HUES48 (cell line): ENCODE results near the gene HEG1.

Experiments used
- H3K27ac ChIP-seq: one replicate; pipeline ENCODE4 v1.7.0; 2013; ENCODE audit warnings: low read depth, low read length, inconsistent platforms
- H3K27me3 ChIP-seq: 2 replicates; pipeline ENCODE4 v1.6.1; 2013; ENCODE audit warnings: mild to moderate bottlenecking, low read length; ENCODE audit not compliant: control insufficient read depth, insufficient read depth
- H3K36me3 ChIP-seq: 2 replicates; pipeline ENCODE4 v1.6.1; 2013; ENCODE audit warnings: low read length; ENCODE audit not compliant: control insufficient read depth, insufficient read depth
- H3K4me1 ChIP-seq: 2 replicates; pipeline ENCODE4 v1.6.1; 2013; ENCODE audit warnings: mild to moderate bottlenecking, low read length; ENCODE audit not compliant: control insufficient read depth, insufficient read depth
- H3K4me3 ChIP-seq: 2 replicates; pipeline ENCODE4 v1.5.1; 2013; ENCODE audit warnings: mild to moderate bottlenecking, low read depth, low read length
- H3K9ac ChIP-seq: 2 replicates; pipeline ENCODE4 v1.6.1; 2013; ENCODE audit warnings: mild to moderate bottlenecking, low read depth, low read length, moderate library complexity
- H3K9me3 ChIP-seq: 2 replicates; pipeline ENCODE4 v1.6.1; 2013; ENCODE audit warnings: low read length; ENCODE audit not compliant: control insufficient read depth, insufficient read depth

HEG1 gene

DNA sequence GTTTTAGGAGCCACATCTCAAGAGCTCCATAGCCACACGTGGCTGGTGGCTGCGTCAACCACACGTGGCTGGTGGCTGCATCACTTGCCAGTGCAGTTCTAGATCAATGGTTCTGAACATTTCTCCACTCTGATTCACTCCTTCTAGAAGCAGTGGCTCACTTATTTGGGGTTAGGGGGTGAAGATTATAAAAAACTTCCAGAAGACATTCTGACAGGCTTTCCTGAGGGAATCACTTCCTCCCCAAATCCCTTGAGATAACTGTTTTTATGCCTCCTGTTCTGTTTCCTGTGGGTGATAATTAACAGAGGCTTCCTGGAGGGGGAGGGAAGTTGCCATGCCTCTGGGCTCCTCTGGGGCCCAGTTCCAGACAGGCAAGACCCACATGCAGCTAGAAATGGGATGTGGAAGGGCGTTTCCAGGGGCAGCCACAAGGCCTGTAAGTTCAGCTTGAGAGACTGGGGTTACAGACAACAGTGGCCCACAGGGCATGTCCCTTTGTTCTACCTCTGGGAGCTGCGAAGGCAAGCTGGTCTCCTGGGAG, 23.6 kb downstream of the HEG1 start:
- H3K4me1 ChIP-seq = 0 out of 2 replicates have a peak, but pooled peaks cover 3% of the 10 kb centered on the region
- no peaks in the 10 kb centered on the region for H3K27me3 ChIP-seq
- H3K9me3 ChIP-seq = no peaks in the 10 kb centered on the region
- no peak overlapping the region for H3K27ac ChIP-seq
- H3K4me3 ChIP-seq = no peak overlapping the region
- peaks cover 21% of the 10 kb centered on the region for H3K36me3 ChIP-seq
- H3K9ac ChIP-seq = no peak overlapping the region

DNA sequence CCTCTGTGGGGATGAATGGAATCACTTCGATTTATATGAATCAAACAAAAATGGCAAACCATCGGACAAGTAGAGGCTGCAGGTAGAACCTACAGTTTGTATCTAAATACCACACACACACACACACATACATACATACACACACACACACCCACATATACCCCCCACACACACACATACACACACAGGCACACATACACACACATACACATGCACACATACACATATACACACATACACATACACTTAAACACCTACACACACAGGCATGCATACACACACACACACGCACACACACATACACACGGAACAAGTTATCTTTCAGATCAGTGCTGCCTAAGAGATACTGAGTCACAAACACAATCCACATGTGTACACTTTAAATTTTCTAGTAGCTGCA, 24.3 kb downstream of the HEG1 start:
- H3K4me1 ChIP-seq = 0 out of 2 replicates have a peak, but pooled peaks cover 3% of the 10 kb centered on the region
- no peak overlapping the region for H3K27ac ChIP-seq
- H3K36me3 ChIP-seq = peaks cover 25% of the 10 kb centered on the region
- no peak overlapping the region for H3K9ac ChIP-seq
- H3K4me3 ChIP-seq = no peak overlapping the region
- no peaks in the 10 kb centered on the region for H3K27me3 ChIP-seq
- H3K9me3 ChIP-seq = no peaks in the 10 kb centered on the region

DNA sequence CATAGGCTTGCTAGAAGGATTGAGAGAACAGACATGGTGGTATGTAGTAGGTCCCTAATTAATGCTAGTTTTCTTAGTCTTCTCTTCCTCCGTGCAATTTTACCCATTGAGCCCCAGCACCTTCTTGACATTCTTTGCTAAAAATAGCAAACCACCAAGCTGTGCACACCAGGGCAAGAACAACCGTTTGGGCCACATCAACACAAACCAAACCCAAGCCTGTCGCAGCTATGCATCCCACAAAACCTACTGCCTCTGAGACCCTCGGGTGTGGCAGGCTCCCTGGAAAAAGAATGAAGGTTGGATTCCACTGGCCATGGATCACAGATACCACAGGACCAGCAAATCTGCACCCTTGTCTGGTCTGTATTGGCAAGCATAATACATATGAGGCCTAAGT, 27.1 kb downstream of the HEG1 start:
- no peaks in the 10 kb centered on the region for H3K9me3 ChIP-seq
- no peak overlapping the region for H3K9ac ChIP-seq
- no peaks in the 10 kb centered on the region for H3K27me3 ChIP-seq
- H3K4me3 ChIP-seq = no peak overlapping the region
- H3K4me1 ChIP-seq = 0 out of 2 replicates have a peak, but pooled peaks cover 3% of the 10 kb centered on the region
- peaks cover 40% of the 10 kb centered on the region for H3K36me3 ChIP-seq
- no peak overlapping the region for H3K27ac ChIP-seq

DNA sequence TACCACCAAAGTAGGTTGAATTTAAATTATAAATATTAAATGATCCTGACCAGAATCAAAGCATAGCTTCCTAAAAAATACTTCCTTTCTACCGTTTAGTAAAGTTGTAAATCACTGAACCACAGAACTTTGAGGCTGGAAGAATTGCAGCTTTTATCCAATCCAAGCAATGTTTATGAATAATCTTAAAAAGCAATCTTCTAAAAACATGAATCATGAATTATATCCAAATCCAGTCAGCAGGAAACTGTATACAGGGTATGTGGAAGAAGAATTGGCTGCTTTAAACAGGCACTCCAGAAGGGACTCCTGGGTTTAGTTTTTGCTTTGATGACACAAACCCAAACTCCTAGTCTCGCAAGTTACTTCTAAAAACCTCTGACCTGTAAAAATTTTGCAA, 30.2 kb downstream of the HEG1 start:
- H3K27me3 ChIP-seq = no peaks in the 10 kb centered on the region
- H3K4me1 ChIP-seq = 0 out of 2 replicates have a peak, but pooled peaks cover 4% of the 10 kb centered on the region
- H3K27ac ChIP-seq = no peak overlapping the region
- H3K9me3 ChIP-seq = no peaks in the 10 kb centered on the region
- H3K36me3 ChIP-seq = peaks cover 44% of the 10 kb centered on the region
- no peak overlapping the region for H3K9ac ChIP-seq
- H3K4me3 ChIP-seq = no peak overlapping the region

DNA sequence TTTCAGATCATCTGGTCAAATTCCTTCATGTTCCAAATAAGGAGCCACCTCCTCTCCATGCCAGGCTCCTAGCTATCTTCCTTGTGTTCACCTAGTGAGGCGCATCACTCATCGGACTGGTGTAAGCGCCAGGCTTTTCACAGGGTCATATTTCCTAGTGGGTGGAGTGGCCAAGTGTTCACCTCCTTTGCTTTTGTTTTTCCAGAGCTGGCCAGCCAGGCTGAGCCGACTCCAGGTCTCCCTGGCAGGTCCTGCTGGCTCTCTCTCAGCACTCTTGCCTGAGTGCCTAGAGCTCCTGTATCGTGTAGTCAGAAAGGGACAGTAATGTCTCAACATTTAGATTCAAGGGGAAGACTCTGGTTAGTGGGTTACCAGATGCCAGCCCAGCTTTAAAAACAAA, 31.0 kb downstream of the HEG1 start:
- Histone ChIP-seq H3K4me3 (no peak overlapping the region), H3K9me3 (no peaks in the 10 kb centered on the region), H3K9ac (no peak overlapping the region), H3K27me3 (no peaks in the 10 kb centered on the region), H3K4me1 (0 out of 2 replicates have a peak, but pooled peaks cover 4% of the 10 kb centered on the region), H3K36me3 (peaks cover 51% of the 10 kb centered on the region), H3K27ac (no peak overlapping the region)

DNA sequence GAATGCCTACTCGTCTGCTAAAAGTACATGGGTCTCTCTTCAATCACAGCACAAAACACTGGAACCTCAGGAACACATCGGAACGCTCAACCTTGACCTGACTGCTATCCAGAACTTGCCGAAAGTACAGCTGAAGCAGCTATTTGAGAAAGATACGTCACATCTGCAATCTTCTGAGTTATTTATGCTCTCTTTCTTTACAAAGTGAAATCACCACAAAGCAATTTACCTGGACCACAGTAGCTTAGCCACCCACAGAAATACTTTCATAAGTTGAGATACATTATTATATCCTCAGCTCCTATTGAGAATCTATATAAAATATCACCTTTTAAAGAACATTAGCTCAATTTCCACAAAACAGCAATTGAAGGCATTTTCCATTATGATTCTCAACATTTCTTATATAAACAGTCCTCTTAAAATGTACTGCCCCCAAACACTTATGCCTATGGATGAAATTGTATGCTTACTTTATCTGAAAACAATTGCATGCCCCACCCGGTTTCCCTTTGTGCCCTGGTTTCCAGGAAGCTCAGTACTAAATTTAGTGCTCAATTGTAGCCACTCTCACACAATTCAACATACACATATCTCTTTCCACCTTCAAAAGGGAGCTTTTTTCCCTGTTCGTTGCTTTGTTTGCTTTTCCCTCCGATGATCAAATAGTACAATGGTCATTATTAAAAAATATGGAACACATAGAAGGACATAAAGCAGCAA, 31.8 kb downstream of the HEG1 start:
- Histone ChIP-seq H3K4me3 (no peak overlapping the region), H3K27ac (no peak overlapping the region), H3K27me3 (no peaks in the 10 kb centered on the region), H3K9me3 (no peaks in the 10 kb centered on the region), H3K36me3 (peaks cover 56% of the 10 kb centered on the region), H3K9ac (no peak overlapping the region), H3K4me1 (0 out of 2 replicates have a peak, but pooled peaks cover 4% of the 10 kb centered on the region)

DNA sequence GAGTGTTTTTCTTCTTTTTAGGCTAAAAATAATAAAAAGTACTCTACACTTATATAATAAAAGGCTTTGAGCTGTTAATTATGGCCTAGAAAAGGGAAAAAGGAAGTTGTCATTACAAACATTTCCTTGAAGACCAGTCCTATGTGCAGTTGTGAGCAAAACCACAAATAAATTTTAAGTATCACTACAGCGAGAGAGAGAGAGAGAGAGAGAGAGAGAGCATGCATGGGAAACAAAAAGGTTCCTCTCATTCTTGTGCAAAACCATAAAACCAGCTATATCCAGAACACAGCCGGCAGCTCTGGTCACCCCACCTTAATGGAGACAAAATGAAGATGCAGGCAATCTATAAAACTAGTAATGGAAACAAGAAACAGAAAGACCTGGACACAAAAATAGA, 33.6 kb downstream of the HEG1 start:
- no peak overlapping the region for H3K9ac ChIP-seq
- peaks cover 48% of the 10 kb centered on the region for H3K36me3 ChIP-seq
- H3K27me3 ChIP-seq = no peaks in the 10 kb centered on the region
- no peaks in the 10 kb centered on the region for H3K9me3 ChIP-seq
- no peak overlapping the region for H3K27ac ChIP-seq
- H3K4me1 ChIP-seq = 0 out of 2 replicates have a peak, but pooled peaks cover 4% of the 10 kb centered on the region
- no peak overlapping the region for H3K4me3 ChIP-seq

DNA sequence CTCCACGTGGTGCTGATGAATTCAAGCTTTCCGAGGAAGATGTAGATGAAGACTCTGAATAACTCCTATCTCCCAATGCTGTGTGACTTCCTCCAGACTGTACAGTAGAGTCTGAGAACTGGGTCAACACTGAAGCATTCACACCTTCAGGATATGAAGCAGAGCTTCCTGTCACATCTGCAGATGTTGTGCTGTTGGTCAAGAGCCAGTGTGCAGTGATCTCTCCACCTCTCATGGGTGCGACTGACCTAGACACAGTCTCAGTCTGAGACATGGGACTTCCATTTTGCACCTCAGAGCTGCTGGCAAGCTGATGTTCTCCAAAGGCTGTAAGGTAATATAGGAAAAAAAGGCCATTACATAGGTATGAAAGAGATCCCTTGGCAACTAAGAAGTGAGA, 36.5 kb downstream of the HEG1 start:
- Histone ChIP-seq H3K9me3 (no peaks in the 10 kb centered on the region), H3K4me3 (no peak overlapping the region), H3K36me3 (peaks cover 38% of the 10 kb centered on the region), H3K27me3 (no peaks in the 10 kb centered on the region), H3K9ac (no peak overlapping the region), H3K4me1 (0 out of 2 replicates have a peak, but pooled peaks cover 4% of the 10 kb centered on the region), H3K27ac (no peak overlapping the region)

DNA sequence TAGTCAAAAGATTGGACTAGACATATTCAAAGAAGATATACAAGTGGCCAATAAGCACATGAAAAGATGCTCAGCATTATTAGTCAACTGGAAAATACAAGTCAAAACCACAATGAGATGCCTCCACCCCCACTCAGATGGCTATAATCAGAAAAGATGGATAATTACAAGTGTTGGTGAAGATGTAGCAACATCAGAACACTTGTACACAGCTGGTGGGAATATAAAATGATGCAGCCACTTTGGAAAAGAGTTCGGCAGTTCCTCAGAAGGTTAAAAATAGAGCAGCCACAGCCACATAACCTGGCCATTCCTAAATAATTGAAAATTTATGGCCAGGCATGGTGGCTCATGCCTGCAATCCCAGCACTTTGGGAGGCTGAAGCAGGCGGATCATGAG, 38.4 kb downstream of the HEG1 start:
- H3K9ac ChIP-seq = no peak overlapping the region
- H3K36me3 ChIP-seq = peaks cover 55% of the 10 kb centered on the region
- no peak overlapping the region for H3K27ac ChIP-seq
- H3K4me1 ChIP-seq = no peaks in the 10 kb centered on the region
- H3K27me3 ChIP-seq = no peaks in the 10 kb centered on the region
- no peaks in the 10 kb centered on the region for H3K9me3 ChIP-seq
- no peak overlapping the region for H3K4me3 ChIP-seq

DNA sequence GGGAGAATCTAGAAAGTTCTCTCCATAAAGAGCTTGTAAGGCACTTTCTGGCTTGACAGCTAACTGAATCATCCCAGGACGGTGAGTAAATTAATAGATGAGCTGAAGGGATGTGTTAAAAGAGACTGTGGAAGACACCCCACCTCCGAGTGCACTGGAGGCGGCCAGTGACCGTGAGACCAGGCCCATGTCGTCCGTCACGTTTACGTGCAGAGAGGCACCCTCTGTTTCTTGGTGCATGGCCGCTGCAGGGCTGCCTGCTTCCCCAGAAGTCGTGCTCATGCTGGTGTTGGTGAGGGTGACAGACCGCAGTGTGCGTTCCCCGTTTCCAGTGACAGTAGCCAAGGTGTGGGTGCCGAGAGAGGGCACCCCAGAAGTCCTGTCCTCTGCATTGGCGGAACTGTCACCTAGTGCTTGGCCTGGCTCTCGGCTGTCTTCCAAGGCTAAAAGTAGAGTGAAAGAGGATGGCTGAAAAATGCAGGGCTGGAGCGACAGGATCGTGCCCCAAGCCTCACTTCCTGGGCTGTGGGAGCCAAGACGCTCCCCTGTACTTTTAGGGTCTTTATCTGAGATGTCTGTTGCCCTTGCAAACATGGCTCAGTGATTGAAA, 41.1 kb downstream of the HEG1 start:
- Histone ChIP-seq H3K36me3 (peaks cover 63% of the 10 kb centered on the region), H3K4me1 (no peaks in the 10 kb centered on the region), H3K27ac (no peak overlapping the region), H3K27me3 (no peaks in the 10 kb centered on the region), H3K4me3 (no peak overlapping the region), H3K9ac (no peak overlapping the region), H3K9me3 (no peaks in the 10 kb centered on the region)

DNA sequence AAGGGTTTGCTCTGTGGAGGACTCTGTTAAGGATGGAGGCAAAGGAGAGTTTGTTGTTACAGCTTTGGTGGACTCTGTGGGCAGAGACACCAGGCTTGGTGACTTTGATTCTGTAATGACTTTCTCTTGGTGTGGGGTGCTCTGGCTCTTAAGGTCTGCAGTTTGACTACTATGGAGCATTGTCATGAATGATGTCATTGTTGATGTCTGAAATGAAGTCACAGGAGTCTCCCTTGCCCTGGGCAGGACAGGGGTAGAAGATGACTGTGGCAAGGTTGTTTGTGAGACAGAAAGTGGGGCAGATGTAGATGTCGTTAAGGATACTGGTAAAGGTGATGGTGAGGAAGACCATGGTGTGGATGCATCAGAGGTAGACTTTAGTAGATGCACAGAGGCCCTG, 42.7 kb downstream of the HEG1 start:
- H3K27ac ChIP-seq = no peak overlapping the region
- H3K4me1 ChIP-seq = no peaks in the 10 kb centered on the region
- no peaks in the 10 kb centered on the region for H3K9me3 ChIP-seq
- H3K4me3 ChIP-seq = no peak overlapping the region
- H3K27me3 ChIP-seq = no peaks in the 10 kb centered on the region
- H3K36me3 ChIP-seq = peaks cover 59% of the 10 kb centered on the region
- H3K9ac ChIP-seq = no peak overlapping the region
